ENCODE results near the gene PRIM1.
"Not testable (repeated sequence)": the region's sequence is repeated elsewhere in the genome, so short reads cannot be mapped to it uniquely, and the experiment has no call there.

Gene PRIM1

GRCh38 chr12:56759263-56759908 is 7.3 kb upstream of the PRIM1 start:
- DNase-seq = no peak

- DNase-seq = no peak
Measured at GRCh38 chr12:56758728-56759262, 6.7 kb upstream of the PRIM1 start.

GRCh38 chr12:56757971-56758370 is 5.8 kb upstream of the PRIM1 start:
- DNase-seq = not testable (repeated sequence)

GRCh38 chr12:56753566-56753965 is 1.4 kb upstream of the PRIM1 start:
- no peak for DNase-seq

GRCh38 chr12:56750596-56750995 is 1.5 kb downstream of the PRIM1 start:
- DNase-seq = not testable (repeated sequence)

GRCh38 chr12:56749853-56750252 is 2.3 kb downstream of the PRIM1 start:
- no peak for DNase-seq

GRCh38 chr12:56749359-56749758 is 2.8 kb downstream of the PRIM1 start:
- no peak for DNase-seq

- DNase-seq = no peak
Measured at GRCh38 chr12:56728139-56728861, 23.8 kb downstream of the PRIM1 start.

GRCh38 chr12:56726196-56726675 is 25.9 kb downstream of the PRIM1 start:
- DNase-seq = not testable (repeated sequence)

- no peak for DNase-seq
Measured at GRCh38 chr12:56725723-56726102, 26.4 kb downstream of the PRIM1 start.

GRCh38 chr12:56724972-56725722 is 27.0 kb downstream of the PRIM1 start, which contains the start of gene NACA:
NACA (minus strand) TSS chr12:56725299; CDS start chr12:56724521, 778 bp downstream.
- peak; percentile 97 to 99 for DNase-seq

- DNase-seq = no peak
Measured at GRCh38 chr12:56724701-56724971, 27.5 kb downstream of the PRIM1 start.

- DNase-seq = no peak
Measured at GRCh38 chr12:56723889-56724700, 28.0 kb downstream of the PRIM1 start.

GRCh38 chr12:56723352-56723751 is 28.8 kb downstream of the PRIM1 start:
- no peak for DNase-seq

GRCh38 chr12:56722832-56723231 is 29.3 kb downstream of the PRIM1 start:
- DNase-seq = no peak

GRCh38 chr12:56721721-56722120 is 30.4 kb downstream of the PRIM1 start:
- no peak for DNase-seq

GRCh38 chr12:56721216-56721615 is 30.9 kb downstream of the PRIM1 start:
- DNase-seq = no peak

GRCh38 chr12:56720731-56721151 is 31.4 kb downstream of the PRIM1 start:
- DNase-seq = no peak

- DNase-seq = no peak
Measured at GRCh38 chr12:56719056-56719455, 33.1 kb downstream of the PRIM1 start.

GRCh38 chr12:56718636-56719035 is 33.5 kb downstream of the PRIM1 start:
- no peak for DNase-seq

GRCh38 chr12:56718149-56718548 is 34.0 kb downstream of the PRIM1 start:
- DNase-seq = no peak
